Gastroesophageal sphincter (tissue), 3 donors: ENCODE results near the gene RPTOR.

Experiments used
- CTCF ChIP-seq, 4 experiments: fragments of 200-600 bp in 2 of 4; fragments of 450-650 bp in 2 of 4; sonication (generic) in 1 of 4; IDR thresholded peaks; one replicate each; pipeline ENCODE4 v1.5.1; 2017 to 2019; ENCODE audit warnings: antibody characterized with exemption in 4 of 4, mild to moderate bottlenecking in 2 of 4, moderate library complexity in 2 of 4
- EP300 ChIP-seq: sonication (generic); formaldehyde crosslinking; IDR thresholded peaks from one replicate; pipeline ENCODE4 v1.6.1; 2017; ENCODE audit warnings: antibody characterized with exemption, mild to moderate bottlenecking
- POLR2A ChIP-seq, 2 donors: fragments of 450-650 bp; IDR thresholded peaks; one replicate each; pipeline ENCODE4 v1.6.1; 2017; ENCODE audit warnings: antibody characterized with exemption in 2 of 2, mild to moderate bottlenecking in 2 of 2, moderate library complexity in 1 of 2

GRCh38 chr17:80895366-80895765 is 350.7 kb downstream of the RPTOR start:
- no peak for TF ChIP-seq CTCF (IDR thresholded peaks at IDR 0.05)
- TF ChIP-seq EP300, result no peak
- no peak for TF ChIP-seq POLR2A (IDR thresholded peaks at IDR 0.05)
